Measurements from ENCODE around the gene C1orf198. TPM values are rescaled to one million over a fixed set of nuclear protein-coding genes. Genes with fewer than 3 reads are reported as not detected.
"Not testable (repeated sequence)": the region's sequence is repeated elsewhere in the genome, so short reads cannot be mapped to it uniquely, and the experiment has no call there.

C1orf198 gene
- total RNA-seq, 1 donor from 2014 or later, result 3.9 TPM

DNA sequence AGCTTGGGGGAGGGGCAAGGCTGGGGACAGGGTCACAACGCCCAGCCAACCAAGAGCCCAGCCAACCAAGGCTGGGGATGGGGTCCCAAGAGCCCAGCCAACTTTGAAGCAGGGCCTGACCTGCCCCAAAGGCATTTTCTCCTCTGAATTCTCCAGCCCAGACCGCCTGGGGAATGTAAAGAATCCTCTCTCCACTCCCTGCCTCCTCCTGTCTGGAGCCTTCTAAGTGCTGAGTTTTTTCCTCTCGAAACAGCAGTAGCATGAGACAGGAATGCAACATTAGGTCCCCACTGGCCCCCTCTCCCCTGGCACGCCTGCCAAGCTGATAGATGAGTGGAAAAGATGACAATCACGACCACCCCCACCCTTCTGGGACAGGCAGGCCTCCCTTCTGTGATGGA is 17.0 kb downstream of the C1orf198 start:
- H3K4me1 Mint-ChIP-seq, result peaks cover 2% of the 10 kb centered on the region
- CTCF ChIA-PET, result no interaction called here
- intact Hi-C loops (cut with micrococcal nuclease), result no loop called here

DNA sequence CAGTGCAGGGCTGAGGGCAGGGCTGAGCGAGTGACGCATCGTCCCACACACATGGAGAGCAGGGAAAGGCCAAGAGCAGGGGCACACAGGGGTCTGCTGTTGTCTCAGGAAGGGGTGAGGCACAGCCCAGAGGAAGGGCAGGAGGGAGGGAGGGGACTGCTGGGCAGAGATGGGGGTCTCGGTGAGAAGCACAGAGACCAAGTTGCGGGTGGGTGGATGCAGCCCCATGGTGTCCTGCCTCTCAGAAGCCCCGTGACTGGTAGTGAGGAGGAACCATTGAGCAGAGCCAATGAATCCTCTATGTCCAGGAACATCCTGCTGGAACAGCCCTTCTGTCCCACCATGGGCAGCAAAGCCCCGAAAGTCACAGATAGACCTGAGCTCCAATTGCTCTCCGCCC is 17.8 kb downstream of the C1orf198 start:
- intact Hi-C loops (cut with micrococcal nuclease), result no loop called here
- CTCF ChIA-PET, result no interaction called here
- Mint-ChIP-seq H3K4me1 (peaks cover 2% of the 10 kb centered on the region), H3K9me3 (no peaks in the 10 kb centered on the region), H3K27ac (no peak overlapping the region), H3K27me3 (no peaks in the 10 kb centered on the region), H3K4me3 (no peak overlapping the region), H3K36me3 (ENCODE audit: low read depth) (peaks cover 2% of the 10 kb centered on the region)
- POLR2A ChIA-PET, result no interaction called here
- DNase-seq (no peak), ATAC-seq (ENCODE audit: low read depth) (no peak)
- TF ChIP-seq, protein P1, sequence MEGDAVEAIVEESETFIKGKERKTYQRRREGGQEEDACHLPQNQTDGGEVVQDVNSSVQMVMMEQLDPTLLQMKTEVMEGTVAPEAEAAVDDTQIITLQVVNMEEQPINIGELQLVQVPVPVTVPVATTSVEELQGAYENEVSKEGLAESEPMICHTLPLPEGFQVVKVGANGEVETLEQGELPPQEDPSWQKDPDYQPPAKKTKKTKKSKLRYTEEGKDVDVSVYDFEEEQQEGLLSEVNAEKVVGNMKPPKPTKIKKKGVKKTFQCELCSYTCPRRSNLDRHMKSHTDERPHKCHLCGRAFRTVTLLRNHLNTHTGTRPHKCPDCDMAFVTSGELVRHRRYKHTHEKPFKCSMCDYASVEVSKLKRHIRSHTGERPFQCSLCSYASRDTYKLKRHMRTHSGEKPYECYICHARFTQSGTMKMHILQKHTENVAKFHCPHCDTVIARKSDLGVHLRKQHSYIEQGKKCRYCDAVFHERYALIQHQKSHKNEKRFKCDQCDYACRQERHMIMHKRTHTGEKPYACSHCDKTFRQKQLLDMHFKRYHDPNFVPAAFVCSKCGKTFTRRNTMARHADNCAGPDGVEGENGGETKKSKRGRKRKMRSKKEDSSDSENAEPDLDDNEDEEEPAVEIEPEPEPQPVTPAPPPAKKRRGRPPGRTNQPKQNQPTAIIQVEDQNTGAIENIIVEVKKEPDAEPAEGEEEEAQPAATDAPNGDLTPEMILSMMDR (IDR thresholded peaks at IDR 0.05), result no peak

More for the DNA sequence above, 17.0 kb downstream of the C1orf198 start:
- no peaks in the 10 kb centered on the region for H3K9me3 Mint-ChIP-seq
- TF ChIP-seq, protein P1 (IDR thresholded peaks at IDR 0.05), result no peak
- H3K27me3 Mint-ChIP-seq, result no peaks in the 10 kb centered on the region
- no peak overlapping the region for H3K27ac Mint-ChIP-seq
- no peak overlapping the region for H3K4me3 Mint-ChIP-seq
- no peak for DNase-seq
- peaks cover 2% of the 10 kb centered on the region for H3K36me3 Mint-ChIP-seq (ENCODE audit: low read depth)
- no peak for ATAC-seq (ENCODE audit: low read depth)
- POLR2A ChIA-PET, result no interaction called here

DNA sequence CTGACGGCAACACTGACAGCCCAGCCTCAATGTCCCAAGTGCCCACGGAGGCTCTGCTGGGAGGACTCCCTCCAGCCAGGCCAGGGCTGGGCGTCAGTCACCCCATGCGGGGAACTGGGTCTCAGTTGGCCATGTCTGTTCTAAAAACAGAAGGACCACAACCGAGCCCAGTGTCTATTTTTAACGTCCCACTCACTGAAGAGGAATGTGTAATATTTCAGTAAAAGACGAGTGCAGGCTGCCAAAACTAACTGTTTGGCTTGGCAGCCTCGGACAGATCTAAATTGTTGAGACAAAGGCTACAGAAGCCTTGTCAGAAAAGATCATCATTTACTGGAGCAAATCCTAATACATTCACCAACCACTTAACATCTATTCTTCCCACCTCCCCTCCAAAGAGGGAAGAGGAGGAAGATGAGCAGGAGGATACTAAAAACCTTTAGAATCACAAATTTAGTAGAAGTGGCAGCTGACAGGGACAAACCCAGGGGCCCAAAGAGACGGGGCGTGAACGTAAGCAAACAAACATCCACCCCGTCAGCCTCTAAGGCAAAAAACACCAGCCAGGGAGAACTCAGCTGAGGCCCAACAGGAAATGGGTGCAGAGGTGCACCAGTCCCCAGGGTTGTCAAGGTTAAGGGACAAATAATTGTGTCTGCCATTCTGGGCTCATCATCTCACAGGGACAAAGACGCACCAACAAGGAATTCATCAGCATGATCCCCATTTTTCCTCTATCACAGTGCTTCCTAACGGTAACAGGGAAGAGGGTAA is 18.7 kb downstream of the C1orf198 start:
- CTCF ChIA-PET, result no interaction called here
- Mint-ChIP-seq H3K36me3 (ENCODE audit: low read depth) (peaks cover 2% of the 10 kb centered on the region), H3K27me3 (no peaks in the 10 kb centered on the region), H3K9me3 (no peaks in the 10 kb centered on the region), H3K4me3 (no peak overlapping the region), H3K4me1 (peaks cover 2% of the 10 kb centered on the region), H3K27ac (no peak overlapping the region)
- TF ChIP-seq, protein P1 (IDR thresholded peaks at IDR 0.05), result no peak
- DNase-seq (no peak), ATAC-seq (ENCODE audit: low read depth) (no peak)
- POLR2A ChIA-PET, result no interaction called here
- intact Hi-C loops (cut with micrococcal nuclease), result no loop called here

DNA sequence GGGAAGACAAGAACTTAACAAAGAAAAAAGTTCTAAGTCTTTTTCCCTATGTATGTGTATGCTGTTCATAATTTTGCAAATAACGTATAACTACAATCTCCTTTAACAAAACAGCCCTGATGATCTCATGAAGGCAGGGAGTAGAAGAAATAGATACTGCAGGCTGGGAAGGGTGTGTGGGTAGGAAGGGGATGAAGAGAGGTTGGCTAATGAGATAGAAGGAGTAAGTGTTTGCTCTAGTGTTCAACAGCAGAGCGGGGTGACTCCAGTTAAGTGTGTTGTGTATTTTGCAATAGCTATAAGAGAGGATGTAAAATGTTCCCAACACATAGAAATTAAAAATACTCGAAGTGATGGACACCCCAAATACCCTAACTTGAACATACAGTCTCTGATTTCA is 20.1 kb downstream of the C1orf198 start:
- ATAC-seq (ENCODE audit: low read depth), result no peak
- ChIA-PET POLR2A (no interaction called here), CTCF (no interaction called here)
- H3K27ac Mint-ChIP-seq, result no peak overlapping the region
- TF ChIP-seq, protein P1 (IDR thresholded peaks at IDR 0.05), result no peak
- no peak for DNase-seq
- H3K27me3 Mint-ChIP-seq, result no peaks in the 10 kb centered on the region
- H3K4me3 Mint-ChIP-seq, result no peak overlapping the region
- peaks cover 7% of the 10 kb centered on the region for H3K36me3 Mint-ChIP-seq (ENCODE audit: low read depth)
- peaks cover 2% of the 10 kb centered on the region for H3K4me1 Mint-ChIP-seq
- H3K9me3 Mint-ChIP-seq, result no peaks in the 10 kb centered on the region
- intact Hi-C loops (cut with micrococcal nuclease), result no loop called here

DNA sequence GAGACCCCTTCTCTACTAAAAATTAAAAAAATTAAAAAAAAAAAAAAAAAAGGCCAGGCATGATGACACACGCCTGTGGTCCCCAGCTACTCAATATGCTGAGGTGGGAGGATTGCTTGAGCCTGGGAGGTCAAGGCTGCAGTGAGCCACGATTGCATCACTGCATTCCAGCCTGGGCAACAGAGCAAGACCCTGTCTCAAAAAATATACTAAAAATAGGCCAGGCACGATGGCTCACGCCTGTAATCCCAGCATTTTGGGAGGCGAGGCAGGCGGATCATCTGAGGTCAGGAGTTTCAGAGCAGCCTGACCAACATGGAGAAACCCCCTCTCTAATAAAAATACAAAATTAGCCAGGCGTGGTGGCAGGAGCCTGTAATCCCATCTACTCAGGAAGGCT is 23.1 kb downstream of the C1orf198 start:
- H3K27ac Mint-ChIP-seq; H3K9me3 Mint-ChIP-seq; H3K4me1 Mint-ChIP-seq; H3K36me3 Mint-ChIP-seq (ENCODE audit: low read depth); ATAC-seq (ENCODE audit: low read depth); CTCF ChIA-PET; POLR2A ChIA-PET; H3K27me3 Mint-ChIP-seq; intact Hi-C loops (cut with micrococcal nuclease); H3K4me3 Mint-ChIP-seq; DNase-seq: not testable (repeated sequence)

DNA sequence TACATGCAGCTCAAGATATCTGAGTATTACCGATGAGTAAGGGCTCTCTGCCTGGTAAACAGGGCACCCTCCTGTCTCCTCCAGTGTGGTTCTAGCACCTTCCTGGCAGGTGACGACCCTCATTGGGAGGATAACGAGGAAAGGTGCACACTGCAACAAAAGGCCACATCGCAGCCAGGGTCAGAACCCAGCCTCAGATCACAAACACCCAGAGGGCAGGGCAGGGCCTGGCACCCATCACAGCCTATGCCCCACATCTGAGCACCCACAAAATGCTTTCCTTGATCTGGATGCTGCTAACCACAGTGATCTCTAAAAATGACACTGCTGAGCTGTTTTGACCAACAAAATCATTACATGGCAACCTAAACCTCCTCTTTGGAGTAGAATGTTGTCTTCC is 23.8 kb downstream of the C1orf198 start:
- ATAC-seq (ENCODE audit: low read depth) (no peak), DNase-seq (no peak)
- ChIA-PET POLR2A (no interaction called here), CTCF (no interaction called here)
- TF ChIP-seq, protein P1 (IDR thresholded peaks at IDR 0.05), result no peak
- peaks cover under 1% of the 10 kb centered on the region for H3K4me1 Mint-ChIP-seq
- no peak overlapping the region for H3K27ac Mint-ChIP-seq
- intact Hi-C loops (cut with micrococcal nuclease), result no loop called here
- peaks cover 4% of the 10 kb centered on the region for H3K36me3 Mint-ChIP-seq (ENCODE audit: low read depth)
- H3K27me3 Mint-ChIP-seq, result no peaks in the 10 kb centered on the region
- H3K9me3 Mint-ChIP-seq, result no peaks in the 10 kb centered on the region
- no peak overlapping the region for H3K4me3 Mint-ChIP-seq
